Measurements from ENCODE around the gene CD44. TPM values are rescaled to one million over a fixed set of nuclear protein-coding genes. Genes with fewer than 3 reads are reported as not detected.
"Not testable (repeated sequence)": the region's sequence is repeated elsewhere in the genome, so short reads cannot be mapped to it uniquely, and the experiment has no call there.

The CD44 gene
- 100 to 1,000 TPM; 698 to 736 TPM for total RNA-seq

DNA sequence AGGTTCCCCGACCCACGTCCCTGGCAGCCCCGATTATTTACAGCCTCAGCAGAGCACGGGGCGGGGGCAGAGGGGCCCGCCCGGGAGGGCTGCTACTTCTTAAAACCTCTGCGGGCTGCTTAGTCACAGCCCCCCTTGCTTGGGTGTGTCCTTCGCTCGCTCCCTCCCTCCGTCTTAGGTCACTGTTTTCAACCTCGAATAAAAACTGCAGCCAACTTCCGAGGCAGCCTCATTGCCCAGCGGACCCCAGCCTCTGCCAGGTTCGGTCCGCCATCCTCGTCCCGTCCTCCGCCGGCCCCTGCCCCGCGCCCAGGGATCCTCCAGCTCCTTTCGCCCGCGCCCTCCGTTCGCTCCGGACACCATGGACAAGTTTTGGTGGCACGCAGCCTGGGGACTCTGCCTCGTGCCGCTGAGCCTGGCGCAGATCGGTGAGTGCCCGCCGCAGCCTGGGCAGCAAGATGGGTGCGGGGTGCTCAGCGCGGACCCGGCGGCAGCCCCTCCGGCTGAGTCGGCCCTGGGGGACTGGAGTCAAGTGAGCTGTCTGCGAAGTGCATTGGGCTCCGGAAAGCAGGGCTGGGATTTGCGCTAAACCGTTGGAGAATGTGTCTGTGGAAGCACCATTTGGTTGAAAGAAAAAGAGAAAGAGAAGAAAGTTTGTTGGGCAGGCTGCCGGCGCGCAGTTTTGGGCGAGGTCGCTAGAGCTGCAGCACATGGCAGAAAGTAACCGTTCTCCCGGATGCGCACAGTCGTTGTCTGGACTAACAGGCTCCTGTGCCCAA is at the start of gene CD44:
CD44 (plus strand) TSS at position 229 of the 779 bp plus-strand sequence; CDS start at position 362, 133 bp downstream.
- DNase-seq (ENCODE audit: low spot score) (peak; percentile 81), ATAC-seq (peak; percentile 88 to 89)
- H3K36me3 Mint-ChIP-seq, result peaks cover 21% of the 10 kb centered on the region
- H3K27me3 Mint-ChIP-seq, result no peaks in the 10 kb centered on the region
- peak within 1 kb of the TSS; percentile 97 for H3K27ac Mint-ChIP-seq
- H3K4me1 Mint-ChIP-seq (ENCODE audit: low read depth in 2 of 2), result peaks cover 53 to 65% of the 10 kb centered on the region in 2 donors
- H3K9me3 Mint-ChIP-seq, result no peaks in the 10 kb centered on the region
- H3K4me3 Mint-ChIP-seq, result peak within 1 kb of the TSS; percentile 99

DNA sequence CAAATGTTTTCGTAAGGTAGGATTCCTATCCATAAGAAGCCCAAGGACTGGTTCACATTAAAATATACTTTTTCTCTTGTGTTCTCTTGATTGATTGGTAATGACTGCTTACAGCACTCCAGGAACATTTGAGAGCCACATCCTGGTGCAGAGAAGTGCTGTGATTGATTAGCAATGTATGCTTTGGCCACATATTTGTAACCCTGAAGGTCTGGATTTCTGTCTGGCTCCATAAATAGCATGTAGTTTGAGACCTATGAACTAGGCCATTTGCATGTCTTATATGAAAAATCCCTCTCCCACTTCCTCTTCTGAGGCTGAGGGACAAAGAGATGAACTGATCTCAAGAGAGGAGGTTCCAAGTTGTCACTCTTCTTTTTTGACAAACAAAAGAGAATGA is 49.3 kb upstream of the CD44 start:
- Mint-ChIP-seq H3K27me3 (no peaks in the 10 kb centered on the region), H3K36me3 (no peaks in the 10 kb centered on the region), H3K9me3 (peaks cover 4% of the 10 kb centered on the region), H3K4me3 (no peak overlapping the region), H3K4me1 (ENCODE audit: low read depth in 2 of 2) (peaks cover 30 to 31% of the 10 kb centered on the region in 2 donors), H3K27ac (no peak overlapping the region)
- no peak for ATAC-seq
- no peak for DNase-seq (ENCODE audit: low spot score)

DNA sequence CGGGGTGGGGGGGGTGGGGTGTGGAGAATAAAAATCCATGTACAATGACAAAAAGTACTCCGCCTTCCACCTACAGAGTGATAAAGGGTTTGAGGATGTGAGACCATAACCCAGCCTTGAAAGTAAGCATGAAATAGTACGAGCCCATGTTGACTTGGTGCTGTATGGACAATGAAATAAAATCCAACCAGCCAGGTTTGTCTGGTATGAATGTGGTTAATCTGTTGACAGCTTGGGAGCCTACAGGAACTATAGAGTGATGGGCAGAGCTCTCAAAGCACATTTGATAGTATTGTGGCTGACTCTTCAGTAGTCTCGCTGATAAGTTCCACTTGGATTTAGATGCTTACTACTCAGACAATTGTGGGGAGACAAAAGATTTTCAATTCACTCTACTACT is 48.8 kb upstream of the CD44 start:
- Mint-ChIP-seq H3K27ac (no peak overlapping the region), H3K9me3 (peaks cover 4% of the 10 kb centered on the region), H3K4me1 (ENCODE audit: low read depth in 2 of 2) (peaks cover 32 to 33% of the 10 kb centered on the region in 2 donors), H3K4me3 (no peak overlapping the region), H3K36me3 (no peaks in the 10 kb centered on the region), H3K27me3 (no peaks in the 10 kb centered on the region)
- DNase-seq (ENCODE audit: low spot score) (no peak), ATAC-seq (no peak)

DNA sequence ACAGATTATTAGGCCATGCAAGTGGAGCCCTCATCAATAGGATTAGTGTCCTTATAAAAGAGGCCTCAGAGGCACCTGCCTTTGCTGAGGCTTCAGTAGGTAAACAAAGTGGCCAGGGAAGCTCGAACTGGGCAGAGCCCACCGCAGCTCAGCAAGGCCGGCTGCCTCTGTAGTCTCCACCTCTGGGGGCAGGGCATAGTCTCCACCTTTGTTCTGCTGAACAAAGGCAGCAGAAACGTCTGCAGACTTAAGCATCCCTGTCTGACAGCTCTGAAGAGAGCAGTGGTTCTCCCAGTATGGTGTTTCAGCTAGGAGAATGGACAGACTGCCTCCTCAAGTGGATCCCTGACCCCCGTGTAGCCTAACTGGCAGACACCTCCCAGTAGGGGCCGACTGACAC is 48.0 kb upstream of the CD44 start:
- not testable (repeated sequence) for H3K27ac Mint-ChIP-seq; H3K27me3 Mint-ChIP-seq; DNase-seq (ENCODE audit: low spot score); H3K9me3 Mint-ChIP-seq; ATAC-seq; H3K4me3 Mint-ChIP-seq; H3K36me3 Mint-ChIP-seq
- peaks cover 39 to 40% of the 10 kb centered on the region in 2 donors for H3K4me1 Mint-ChIP-seq (ENCODE audit: low read depth in 2 of 2)

DNA sequence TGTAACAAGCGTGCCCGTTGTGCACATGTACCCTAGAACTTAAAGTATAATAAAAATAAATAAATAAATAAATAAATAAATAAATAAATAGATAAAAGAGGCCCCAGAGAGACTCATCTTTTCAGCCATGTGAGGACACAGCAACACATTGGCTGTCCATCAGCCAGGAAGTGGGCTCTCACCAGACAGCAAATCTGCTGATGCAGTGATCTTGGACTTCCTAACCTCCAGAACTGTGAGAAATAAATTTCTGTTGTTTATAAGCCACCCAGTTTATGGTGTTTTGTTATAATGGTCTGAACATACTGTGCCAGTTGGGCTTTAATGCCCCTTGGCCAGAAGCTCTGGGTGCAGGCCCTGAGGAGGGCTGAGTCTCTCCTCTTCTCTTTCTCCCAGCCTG is 42.2 kb upstream of the CD44 start:
- peaks cover 24 to 27% of the 10 kb centered on the region in 2 donors for H3K4me1 Mint-ChIP-seq (ENCODE audit: low read depth in 2 of 2)
- no peaks in the 10 kb centered on the region for H3K27me3 Mint-ChIP-seq
- H3K4me3 Mint-ChIP-seq, result peak overlapping the region; percentile 4
- no peaks in the 10 kb centered on the region for H3K9me3 Mint-ChIP-seq
- H3K36me3 Mint-ChIP-seq, result no peaks in the 10 kb centered on the region
- H3K27ac Mint-ChIP-seq, result peak overlapping the region in 1 of 2 donors; percentile 27
- DNase-seq (ENCODE audit: low spot score) (no peak), ATAC-seq (no peak)

DNA sequence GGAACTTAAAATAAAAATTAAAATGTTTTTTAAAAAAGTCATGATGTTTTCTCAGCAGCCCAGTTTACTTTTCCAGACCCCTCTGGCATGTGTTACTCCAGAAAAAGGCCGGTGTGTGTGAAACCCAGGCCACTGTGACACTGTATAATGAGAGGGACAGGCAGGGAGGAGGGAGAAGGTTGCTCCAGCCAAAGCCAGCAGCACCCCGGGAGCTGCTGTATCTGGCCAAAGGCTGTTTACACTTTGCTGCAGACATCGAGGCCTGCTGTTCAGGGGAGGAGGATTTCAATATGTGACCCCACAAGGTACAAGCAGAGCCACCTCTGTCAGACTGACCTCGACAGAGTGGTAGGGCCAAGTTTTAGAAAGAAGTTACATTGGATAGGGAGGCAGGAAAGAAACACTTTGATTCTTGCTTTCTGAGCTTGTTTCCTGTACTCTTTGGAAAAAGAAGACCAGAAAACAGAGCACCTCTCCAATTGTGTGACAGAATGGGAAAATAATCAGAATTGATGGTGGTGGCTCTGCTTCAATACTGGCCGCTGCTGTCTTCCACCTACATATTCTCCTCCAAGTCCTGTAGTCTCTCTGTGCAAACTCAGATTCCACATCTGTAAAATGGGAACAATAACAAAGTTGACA is 41.0 kb upstream of the CD44 start:
- H3K27ac Mint-ChIP-seq, result no peak overlapping the region
- H3K36me3 Mint-ChIP-seq, result no peaks in the 10 kb centered on the region
- no peak for ATAC-seq
- H3K4me1 Mint-ChIP-seq (ENCODE audit: low read depth in 2 of 2), result peaks cover 24 to 25% of the 10 kb centered on the region in 2 donors
- peaks cover 0 to 4% of the 10 kb centered on the region in 2 donors for H3K27me3 Mint-ChIP-seq
- H3K4me3 Mint-ChIP-seq, result no peak overlapping the region
- DNase-seq (ENCODE audit: low spot score), result no peak
- peaks cover 5% of the 10 kb centered on the region for H3K9me3 Mint-ChIP-seq

DNA sequence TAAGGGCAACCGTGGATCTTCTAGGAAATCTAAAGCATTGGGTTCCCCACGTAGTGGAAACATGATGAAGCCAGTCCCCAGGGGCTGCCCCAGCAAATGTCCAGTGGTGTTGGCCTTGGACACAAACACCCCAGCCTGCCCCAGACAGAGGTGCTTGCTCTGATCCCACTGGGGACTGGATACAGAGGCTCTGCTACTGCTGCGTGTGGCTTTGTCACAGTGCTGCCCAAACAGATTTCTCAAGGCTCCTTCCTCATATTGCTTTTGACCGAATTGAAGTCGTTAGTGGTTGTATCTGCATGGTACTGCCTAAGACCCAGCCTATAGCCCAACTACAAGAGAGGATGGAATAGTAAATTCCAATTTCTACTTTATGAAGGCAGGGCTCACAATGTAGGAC is 40.1 kb upstream of the CD44 start:
- H3K9me3 Mint-ChIP-seq, result peaks cover 5% of the 10 kb centered on the region

DNA sequence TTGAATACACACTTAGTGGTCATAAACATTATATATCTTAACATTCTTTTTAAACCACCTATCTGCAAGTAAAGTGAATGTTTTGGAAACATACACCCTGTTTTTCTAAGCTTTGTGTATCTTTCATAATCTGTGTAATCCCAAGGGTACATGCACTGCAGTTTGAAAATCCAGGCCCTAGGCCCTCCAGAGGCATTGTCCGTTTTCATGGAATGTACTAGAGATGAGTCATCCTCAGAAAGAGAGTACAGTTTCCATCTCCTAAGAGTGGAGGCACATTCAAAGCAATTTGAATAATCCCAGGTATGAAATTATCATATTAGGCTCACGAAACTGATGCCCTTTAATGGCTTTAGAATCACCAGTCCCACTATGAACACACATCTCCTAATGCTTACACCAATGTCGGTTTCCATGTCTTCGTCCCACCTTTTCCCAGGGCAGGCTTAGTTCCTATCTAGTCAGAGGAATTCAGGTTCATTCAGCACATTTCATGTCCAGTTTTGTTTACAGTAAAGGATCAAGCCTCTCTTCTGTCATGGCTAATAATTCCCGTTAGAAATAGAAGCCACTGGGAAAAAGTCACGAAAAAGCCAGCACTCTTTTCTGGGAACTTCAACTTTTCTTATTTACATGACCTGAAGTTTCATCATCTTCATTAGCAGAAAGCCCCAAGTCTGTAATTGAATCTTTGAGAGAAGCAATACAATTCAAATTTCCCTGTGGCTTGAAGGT is 39.5 kb upstream of the CD44 start:
- peaks cover 0 to 4% of the 10 kb centered on the region in 2 donors for H3K27me3 Mint-ChIP-seq
- H3K36me3 Mint-ChIP-seq, result no peaks in the 10 kb centered on the region
- ATAC-seq (no peak), DNase-seq (ENCODE audit: low spot score) (no peak)
- no peak overlapping the region for H3K27ac Mint-ChIP-seq
- no peak overlapping the region for H3K4me3 Mint-ChIP-seq
- peaks cover 5% of the 10 kb centered on the region for H3K9me3 Mint-ChIP-seq
- peaks cover 17% of the 10 kb centered on the region in 2 donors for H3K4me1 Mint-ChIP-seq (ENCODE audit: low read depth in 2 of 2)

More for the DNA sequence above, 40.1 kb upstream of the CD44 start:
- ATAC-seq, result no peak
- H3K27ac Mint-ChIP-seq, result no peak overlapping the region
- no peak for DNase-seq (ENCODE audit: low spot score)
- H3K4me3 Mint-ChIP-seq, result no peak overlapping the region
- peaks cover 19 to 23% of the 10 kb centered on the region in 2 donors for H3K4me1 Mint-ChIP-seq (ENCODE audit: low read depth in 2 of 2)
- no peaks in the 10 kb centered on the region for H3K36me3 Mint-ChIP-seq
- peaks cover 0 to 4% of the 10 kb centered on the region in 2 donors for H3K27me3 Mint-ChIP-seq

DNA sequence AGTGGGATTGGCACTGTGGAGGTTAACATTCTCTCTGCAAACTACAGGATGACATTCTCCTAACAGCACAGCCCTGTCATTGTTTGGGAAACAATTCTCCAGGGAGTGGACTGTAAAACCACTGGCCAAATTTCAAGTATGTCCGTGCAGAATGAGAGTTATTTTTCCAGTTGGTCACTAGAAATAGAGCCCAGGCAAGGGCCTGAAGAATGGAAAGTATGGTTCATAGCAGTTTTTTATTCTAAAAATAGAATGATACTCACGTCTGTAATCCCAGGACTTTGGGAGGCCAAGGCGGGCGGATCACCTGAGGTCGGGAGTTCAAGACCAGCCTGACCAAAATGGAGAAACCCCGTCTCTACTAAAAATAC is 39.0 kb upstream of the CD44 start:
- Mint-ChIP-seq H3K4me1 (ENCODE audit: low read depth in 2 of 2) (peaks cover 12 to 15% of the 10 kb centered on the region in 2 donors), H3K9me3 (peaks cover 5% of the 10 kb centered on the region), H3K27ac (no peak overlapping the region), H3K4me3 (no peak overlapping the region), H3K36me3 (no peaks in the 10 kb centered on the region), H3K27me3 (peaks cover 0 to 4% of the 10 kb centered on the region in 2 donors)
- DNase-seq (ENCODE audit: low spot score) (no peak), ATAC-seq (no peak)

DNA sequence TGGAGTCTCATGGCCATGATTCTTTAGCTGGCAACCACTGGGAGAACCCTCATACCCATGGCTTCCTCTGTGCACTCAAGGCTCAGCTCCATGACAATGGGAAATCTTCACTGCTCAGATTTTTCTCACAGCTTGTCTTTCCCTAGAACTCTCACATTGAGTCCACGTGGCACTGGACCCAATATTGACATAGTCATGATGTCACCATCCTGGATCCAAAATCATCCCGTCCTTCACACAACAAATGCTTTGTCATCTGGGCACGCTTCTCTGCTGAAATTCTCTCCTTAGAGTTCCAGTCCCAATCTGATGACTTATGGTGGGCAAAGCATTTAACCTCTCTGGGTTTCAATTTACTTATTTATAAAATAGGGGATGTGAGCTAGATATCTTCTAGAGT is 37.7 kb upstream of the CD44 start:
- H3K27ac Mint-ChIP-seq, result no peak overlapping the region
- peaks cover 0 to 6% of the 10 kb centered on the region in 2 donors for H3K27me3 Mint-ChIP-seq
- no peak for ATAC-seq
- DNase-seq (ENCODE audit: low spot score), result no peak
- peaks cover 9 to 18% of the 10 kb centered on the region in 2 donors for H3K4me1 Mint-ChIP-seq (ENCODE audit: low read depth in 2 of 2)
- no peak overlapping the region for H3K4me3 Mint-ChIP-seq
- H3K9me3 Mint-ChIP-seq, result peaks cover 5% of the 10 kb centered on the region
- no peaks in the 10 kb centered on the region for H3K36me3 Mint-ChIP-seq

DNA sequence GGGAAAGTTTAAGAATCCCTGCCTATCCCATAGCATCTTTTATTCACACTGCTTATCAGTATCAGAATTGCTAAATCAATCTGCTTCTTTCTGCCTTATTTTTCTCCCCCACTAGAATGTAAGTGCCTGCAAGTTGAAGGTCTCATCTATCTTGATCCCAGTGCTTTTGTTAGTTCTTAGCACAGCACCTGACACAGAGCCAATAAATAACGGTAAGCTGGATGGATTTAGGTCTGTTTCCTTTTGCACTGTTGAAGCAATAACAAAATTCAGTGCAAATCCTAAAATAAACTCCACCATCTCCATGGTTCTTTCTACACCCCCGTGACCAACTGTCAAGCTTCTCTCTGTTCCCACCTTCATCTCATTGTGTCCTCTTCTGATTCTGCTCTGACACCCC is 36.7 kb upstream of the CD44 start:
- no peak for DNase-seq (ENCODE audit: low spot score)
- H3K4me1 Mint-ChIP-seq (ENCODE audit: low read depth in 2 of 2), result peaks cover 13 to 24% of the 10 kb centered on the region in 2 donors
- H3K36me3 Mint-ChIP-seq, result no peaks in the 10 kb centered on the region
- no peak for ATAC-seq
- H3K4me3 Mint-ChIP-seq, result no peak overlapping the region
- H3K27ac Mint-ChIP-seq, result no peak overlapping the region
- peaks cover 0 to 6% of the 10 kb centered on the region in 2 donors for H3K27me3 Mint-ChIP-seq
- peaks cover 5% of the 10 kb centered on the region for H3K9me3 Mint-ChIP-seq

DNA sequence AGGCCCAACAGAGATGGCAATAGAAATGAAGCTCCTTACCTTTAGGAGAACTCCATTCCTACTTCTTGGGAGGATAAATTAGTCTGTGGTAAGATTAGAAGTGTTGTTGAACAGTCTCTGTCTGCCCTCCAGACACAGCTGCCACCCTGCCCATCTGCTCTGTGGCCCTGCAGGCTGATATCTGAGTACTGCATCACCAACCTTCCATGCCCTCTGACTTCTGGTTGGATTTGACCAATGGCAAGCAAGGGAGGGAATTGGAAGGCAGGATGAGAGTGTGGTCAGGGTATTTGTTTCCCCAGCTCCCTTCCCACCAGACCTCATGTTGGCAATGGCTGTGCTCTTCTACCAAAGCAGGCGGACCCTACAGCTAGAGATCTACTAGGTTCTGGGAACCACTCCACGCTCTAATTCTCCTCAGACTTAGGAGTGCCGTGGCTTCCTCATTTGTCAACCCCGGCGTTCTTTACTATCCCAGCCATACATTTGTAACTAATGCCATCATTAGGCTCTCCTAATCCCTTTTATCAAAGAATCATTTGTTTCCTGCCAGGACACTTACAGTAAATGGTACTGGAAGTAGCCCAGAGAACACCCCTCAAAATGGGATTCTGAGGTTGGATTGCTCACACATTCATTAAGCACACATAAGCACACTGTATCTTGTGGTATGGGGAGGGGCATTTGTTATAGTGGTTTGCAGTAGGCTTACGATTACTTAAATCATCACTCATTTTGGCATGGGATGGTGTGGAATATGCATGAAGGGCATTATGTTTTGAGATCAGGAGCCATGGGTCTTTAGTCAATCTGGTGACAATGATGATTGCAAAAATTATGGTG is 35.4 kb upstream of the CD44 start:
- peaks cover 0 to 7% of the 10 kb centered on the region in 2 donors for H3K27me3 Mint-ChIP-seq
- H3K4me3 Mint-ChIP-seq, result no peak overlapping the region
- peaks cover under 1% of the 10 kb centered on the region for H3K36me3 Mint-ChIP-seq
- H3K4me1 Mint-ChIP-seq (ENCODE audit: low read depth in 2 of 2), result peaks cover 25 to 31% of the 10 kb centered on the region in 2 donors
- ATAC-seq (no peak), DNase-seq (ENCODE audit: low spot score) (no peak)
- peaks cover 5% of the 10 kb centered on the region for H3K9me3 Mint-ChIP-seq
- H3K27ac Mint-ChIP-seq, result no peak overlapping the region

DNA sequence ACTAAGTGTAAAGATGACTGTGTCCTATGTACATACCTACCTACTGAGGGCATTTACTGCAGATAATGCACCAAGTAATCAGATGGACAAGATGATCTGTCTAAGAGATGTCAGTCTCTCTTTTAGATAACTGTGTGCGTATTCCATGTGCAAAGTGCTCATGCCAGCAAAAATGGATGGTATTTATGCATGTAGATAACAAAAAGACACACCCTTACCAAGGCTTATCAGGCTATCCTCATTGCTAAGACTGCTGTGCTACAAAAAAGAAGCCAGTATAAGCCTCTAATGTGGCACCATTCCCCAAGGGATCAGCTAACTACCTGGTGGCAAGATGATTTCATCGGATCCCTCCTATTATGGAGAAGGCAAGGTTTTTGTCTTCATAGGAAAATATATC is 34.3 kb upstream of the CD44 start:
- no peak for ATAC-seq
- H3K27me3 Mint-ChIP-seq, result peaks cover 0 to 10% of the 10 kb centered on the region in 2 donors
- no peak overlapping the region for H3K27ac Mint-ChIP-seq
- no peak overlapping the region for H3K4me3 Mint-ChIP-seq
- H3K4me1 Mint-ChIP-seq (ENCODE audit: low read depth in 2 of 2), result peaks cover 29 to 35% of the 10 kb centered on the region in 2 donors
- H3K36me3 Mint-ChIP-seq, result peaks cover 4% of the 10 kb centered on the region
- DNase-seq (ENCODE audit: low spot score), result no peak
- peaks cover 9% of the 10 kb centered on the region for H3K9me3 Mint-ChIP-seq
